NCI-H1048 (cell line): ENCODE measurements around the gene ARL5C.
"Not testable (repeated sequence)": the region's sequence is repeated elsewhere in the genome, so short reads cannot be mapped to it uniquely, and the experiment has no call there.

Experiments
- DNase-seq: peaks from one replicate; lab custom pipeline; 2025; lab: John Stamatoyannopoulos, UW

Gene ARL5C

GRCh38 chr17:39141294-39141693, 24.7 kb downstream of the ARL5C start:
- DNase-seq, result no peak

DNA sequence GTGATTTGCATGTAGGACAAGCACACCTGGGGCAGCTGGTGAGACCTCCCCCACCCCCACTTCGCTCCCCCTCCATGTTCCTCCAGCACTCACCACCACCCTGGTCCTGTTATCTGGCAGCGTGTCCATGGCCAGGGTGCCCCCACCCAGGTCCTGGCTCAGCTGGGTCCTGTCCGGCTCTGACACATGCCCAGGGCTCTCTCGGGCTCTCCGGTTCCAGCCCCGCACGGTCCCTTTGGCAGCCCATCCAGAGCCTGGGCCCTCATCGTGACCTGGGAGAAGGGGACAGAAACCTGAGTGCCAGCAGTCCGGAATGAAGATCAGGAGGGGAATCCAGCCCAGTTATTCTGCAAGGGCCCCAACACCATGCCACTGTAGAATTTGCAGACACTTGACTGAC, 26.4 kb downstream of the ARL5C start:
- DNase-seq, result no peak

- no peak for DNase-seq
These were observed 26.8 kb downstream of the ARL5C start for GRCh38 chr17:39139161-39139511.

DNA sequence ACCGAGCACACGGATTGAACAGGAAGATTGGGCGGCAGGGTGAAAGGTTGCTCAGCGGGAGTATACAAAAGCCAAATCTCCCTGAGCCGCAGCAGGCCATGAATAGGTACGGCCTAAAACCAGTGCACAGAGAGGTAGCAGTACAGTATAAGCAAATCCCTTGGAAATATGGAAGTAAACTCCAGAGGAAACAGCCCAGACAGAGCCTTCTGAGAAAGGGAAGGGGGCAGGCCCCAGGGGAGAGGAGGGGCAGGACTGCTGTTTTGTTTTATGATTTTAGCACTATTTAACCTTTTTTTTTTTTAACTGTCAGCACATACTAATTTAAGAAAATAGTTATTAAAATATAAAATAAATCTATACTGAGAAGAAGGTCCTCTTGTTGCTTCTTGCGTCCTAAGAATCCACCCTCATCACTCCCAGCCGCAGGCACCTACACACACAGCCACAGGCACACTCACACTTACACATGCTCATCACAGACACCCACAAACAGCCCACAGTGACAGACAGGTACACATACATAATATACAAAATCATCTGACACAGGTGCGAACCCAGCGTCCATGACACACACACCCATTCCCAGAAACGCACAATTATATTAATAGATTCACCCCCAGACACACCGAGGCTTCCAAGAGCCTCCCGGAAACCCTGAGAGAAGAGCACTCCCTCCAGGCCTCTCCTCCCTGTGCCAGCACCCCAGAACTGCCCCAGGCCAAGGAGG, 27.4 kb downstream of the ARL5C start:
- no peak for DNase-seq

DNA sequence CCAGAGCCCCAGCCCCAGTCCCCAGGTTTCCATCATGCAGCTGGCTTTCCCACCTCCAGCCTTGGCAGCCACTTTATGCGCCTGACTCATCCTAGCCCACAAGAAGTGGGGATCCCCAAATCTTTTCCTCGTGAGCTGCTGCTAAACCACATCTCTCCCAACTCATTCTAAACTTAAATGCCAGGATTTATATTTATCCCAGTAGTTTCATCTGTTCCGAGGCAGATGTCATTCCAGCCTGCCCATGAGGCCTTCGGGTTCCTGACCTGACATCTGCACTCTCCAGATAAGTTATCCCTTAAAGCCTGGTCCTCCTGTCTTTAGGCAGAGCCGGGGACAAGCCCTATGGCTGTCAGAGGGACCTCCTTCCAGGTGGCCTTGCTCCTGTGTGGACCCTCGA, 31.1 kb downstream of the ARL5C start:
- DNase-seq, result no peak

DNA sequence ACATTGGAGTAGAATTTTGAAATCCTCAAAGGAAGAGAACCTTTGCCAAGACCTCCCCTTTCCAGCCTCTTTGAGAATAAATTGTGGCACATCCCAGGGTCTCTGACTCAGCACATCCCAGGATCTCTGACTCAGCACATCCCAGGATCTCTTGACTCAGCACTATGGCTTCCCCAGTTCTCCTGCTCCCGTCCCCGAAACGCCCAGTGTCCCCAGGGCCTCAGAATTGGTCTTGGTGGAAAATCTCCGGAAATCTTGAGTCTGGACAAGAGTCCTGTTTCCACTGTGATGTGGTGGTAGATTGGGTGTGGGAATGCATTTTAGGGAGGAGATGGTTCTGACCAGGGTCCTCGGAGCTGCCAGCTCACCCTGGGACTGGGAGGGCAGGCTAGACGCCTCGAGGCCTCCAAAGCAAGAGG, 33.8 kb downstream of the ARL5C start:
- no peak for DNase-seq

DNA sequence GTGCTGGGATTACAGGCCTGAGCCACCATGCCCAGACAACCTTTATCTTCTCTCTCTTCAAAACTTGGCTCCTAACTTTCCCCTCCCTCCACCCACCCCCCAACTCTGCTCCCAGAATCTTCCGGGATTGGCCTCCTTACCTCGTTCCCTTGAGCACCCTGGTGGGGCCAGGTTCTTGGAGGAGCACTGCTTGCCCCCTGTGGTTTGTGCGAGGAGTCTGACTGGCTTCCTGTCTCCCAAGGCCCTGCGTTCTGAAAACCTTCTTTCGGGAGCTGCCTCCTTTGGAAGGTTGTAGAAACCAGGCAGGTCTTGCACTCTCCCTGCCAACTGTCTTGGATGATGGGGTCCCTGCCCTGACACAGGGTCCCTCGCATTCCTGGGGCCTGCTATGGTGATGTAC, 34.3 kb downstream of the ARL5C start:
- no peak for DNase-seq

DNA sequence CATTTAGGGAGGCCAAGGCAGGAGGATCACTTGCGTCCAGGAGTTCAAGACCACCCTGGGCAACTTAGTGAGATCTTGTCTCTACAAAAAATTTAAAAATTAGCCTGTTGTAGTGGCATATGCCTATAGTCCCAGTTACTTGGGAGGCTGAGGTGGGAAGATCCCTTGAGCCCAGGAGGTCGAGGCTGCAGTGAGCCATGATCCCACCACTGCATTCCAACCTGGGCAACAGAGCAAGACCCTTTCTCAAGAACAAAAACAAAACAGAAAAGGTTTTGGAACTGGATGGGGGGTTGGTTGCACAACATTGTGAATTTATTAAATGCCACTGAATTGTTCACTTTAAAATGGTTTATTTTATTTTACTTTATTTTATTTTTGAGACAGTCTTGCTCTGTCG, 35.8 kb downstream of the ARL5C start:
- DNase-seq, result no peak

GRCh38 chr17:39129544-39129943, 36.4 kb downstream of the ARL5C start:
- DNase-seq, result not testable (repeated sequence)

DNA sequence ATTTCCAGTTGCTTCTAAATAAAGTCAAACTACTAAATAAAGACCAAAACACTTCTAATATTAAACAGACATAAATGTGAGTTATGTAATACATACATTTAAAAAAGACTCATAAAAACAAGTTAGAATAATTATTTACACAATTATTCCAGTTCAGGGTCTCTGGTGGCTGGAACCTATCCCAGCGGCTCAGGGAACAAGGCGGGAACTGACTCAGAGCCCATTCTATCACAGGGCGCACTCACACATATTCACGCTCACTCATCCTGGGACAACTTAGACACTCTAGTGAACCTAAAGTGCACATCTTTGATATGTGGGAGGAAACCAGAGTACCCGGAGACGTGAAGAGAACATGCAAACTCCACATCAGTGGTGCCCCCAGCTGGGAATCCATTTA, 39.5 kb downstream of the ARL5C start:
- DNase-seq, result no peak

DNA sequence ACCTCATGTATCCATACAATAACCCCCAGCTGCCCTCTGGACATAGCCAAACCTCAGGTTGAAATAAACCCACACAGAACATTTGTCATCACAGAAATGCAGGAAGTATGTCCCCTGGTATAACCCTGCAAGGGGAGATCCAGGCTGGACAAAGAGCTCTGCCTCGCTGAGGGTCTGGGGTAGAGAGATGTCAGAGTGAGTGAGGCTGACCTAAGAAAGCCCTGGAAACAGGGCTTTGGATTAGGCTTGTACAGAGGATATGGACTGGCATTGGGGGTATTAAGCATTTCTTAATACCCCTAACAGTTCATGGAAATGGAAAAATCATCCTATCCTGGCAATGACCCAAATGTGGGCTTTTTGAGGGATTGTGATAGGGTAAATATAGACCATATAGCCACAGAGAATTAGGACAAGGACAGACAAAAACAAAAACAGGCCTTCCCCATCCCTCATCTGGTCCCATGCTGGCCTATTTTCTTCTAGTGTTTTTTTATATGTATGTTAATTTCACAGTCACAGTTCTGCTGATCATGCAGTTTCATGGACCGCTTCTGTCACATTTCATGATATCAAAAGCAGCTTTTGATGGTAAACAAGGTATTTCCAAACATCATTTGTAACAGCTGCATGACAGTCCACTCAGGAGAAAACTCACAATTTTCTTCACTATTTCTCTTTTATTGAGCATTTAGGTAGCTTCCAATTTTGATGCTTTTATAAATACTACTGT, 40.7 kb downstream of the ARL5C start:
- DNase-seq, result no peak

DNA sequence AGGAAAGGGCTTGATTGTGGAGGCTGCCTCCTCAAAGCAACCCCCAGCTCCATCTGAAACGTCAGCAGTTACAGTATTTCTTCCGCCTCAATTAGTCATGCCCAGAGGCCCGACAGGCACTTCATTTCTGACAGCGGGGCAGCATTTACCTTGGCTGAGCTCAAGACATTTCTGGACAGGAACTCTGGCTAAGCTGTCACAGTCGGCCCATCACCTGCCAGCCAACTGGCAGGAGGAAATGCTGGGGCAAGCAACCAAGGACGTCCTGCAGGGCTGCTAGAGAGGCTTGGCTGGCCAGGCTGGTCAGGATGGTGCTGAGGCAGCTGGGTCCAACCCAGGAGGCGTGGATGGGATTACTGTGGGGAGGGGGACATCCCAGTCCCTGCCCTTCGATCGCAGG, 42.3 kb downstream of the ARL5C start:
- no peak for DNase-seq

- no peak for DNase-seq
These were observed 43.0 kb downstream of the ARL5C start for GRCh38 chr17:39122991-39123390.

DNA sequence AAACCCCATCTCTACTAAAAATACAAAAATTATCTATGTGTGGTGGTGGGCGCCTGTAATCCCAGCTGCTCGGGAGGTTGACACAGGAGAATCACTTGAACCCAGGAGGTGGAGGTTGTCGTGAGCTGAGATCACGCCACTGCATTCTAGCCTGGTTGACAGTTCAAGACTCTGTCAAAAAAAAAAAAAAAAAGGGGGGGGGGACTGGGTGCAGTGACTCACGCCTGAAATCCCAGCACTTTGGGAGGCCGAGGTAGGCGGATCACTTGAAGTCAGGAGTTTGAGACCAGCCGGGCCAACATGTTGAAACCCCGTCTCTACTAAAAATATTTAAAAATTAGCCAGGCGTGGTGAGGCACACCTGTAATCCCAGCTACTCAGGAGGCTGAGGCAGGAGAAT, 44.0 kb downstream of the ARL5C start:
- not testable (repeated sequence) for DNase-seq

DNA sequence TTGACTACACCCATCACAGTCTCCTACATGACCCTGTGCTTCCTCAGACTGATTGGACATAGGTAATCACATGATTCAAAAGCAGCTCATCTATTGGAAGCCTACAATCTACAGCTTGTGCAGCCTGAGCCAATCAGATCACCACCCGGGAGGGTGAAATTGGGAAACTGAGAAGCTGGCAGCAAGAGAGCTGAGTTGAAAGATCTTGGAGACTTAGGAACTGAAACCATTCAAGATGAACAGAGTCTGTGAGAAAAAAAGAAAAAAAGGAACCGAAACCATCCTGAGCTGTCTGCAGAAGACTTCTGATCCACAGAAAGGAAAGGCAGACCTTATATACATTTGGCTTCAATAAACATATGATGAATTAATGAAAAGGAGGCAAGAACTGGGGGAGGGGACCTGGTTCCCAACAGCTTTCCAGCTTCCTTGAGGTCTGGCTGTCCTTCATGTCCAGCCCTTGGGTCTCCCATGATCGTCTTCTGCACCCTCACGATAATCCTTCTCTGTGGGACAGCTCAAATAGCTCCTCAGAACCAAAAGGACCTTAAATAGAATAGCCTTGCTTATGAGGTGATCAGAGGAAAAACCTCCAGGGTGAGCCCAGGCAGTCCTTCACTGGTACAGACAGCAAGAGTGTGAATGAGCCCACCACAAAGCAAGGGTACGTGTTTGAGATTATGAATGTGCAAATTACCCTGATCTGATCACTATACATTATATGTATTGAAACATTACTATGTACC, 47.1 kb downstream of the ARL5C start:
- DNase-seq, result no peak

- DNase-seq, result no peak
These were observed 49.7 kb downstream of the ARL5C start for GRCh38 chr17:39116224-39116623.

- no peak for DNase-seq
These were observed 50.8 kb downstream of the ARL5C start for GRCh38 chr17:39115135-39115534.

GRCh38 chr17:39114723-39115122, 51.2 kb downstream of the ARL5C start:
- no peak for DNase-seq

GRCh38 chr17:39113871-39114270, 52.1 kb downstream of the ARL5C start:
- DNase-seq, result no peak

- no peak for DNase-seq
These were observed 55.4 kb downstream of the ARL5C start for GRCh38 chr17:39110435-39111136.

- no peak for DNase-seq
These were observed 57.2 kb downstream of the ARL5C start for GRCh38 chr17:39108461-39109375.
